ENCODE measurements around the gene ZNF816.

GRCh38 chr19:52917531-52917930 is 45.1 kb downstream of the ZNF816 start:
- no peak for TF ChIP-seq SP1 (IDR thresholded peaks at IDR 0.05; ENCODE audit: low read depth, low read length)
- TF ChIP-seq CTCF (IDR thresholded peaks at IDR 0.05; ENCODE audit: control extremely low read depth in 1 of 3, insufficient read depth in 1 of 3, low read depth in 1 of 3, low read length in 3 of 3), result no peak
- TF ChIP-seq TAF1 (IDR thresholded peaks at IDR 0.05; ENCODE audit: low read depth, low read length), result no peak
- TF ChIP-seq POLR2AphosphoS5 (IDR thresholded peaks at IDR 0.05; ENCODE audit: low read depth, low read length), result no peak
- TF ChIP-seq EP300 (IDR thresholded peaks at IDR 0.05; ENCODE audit: borderline replicate concordance in 1 of 2, low read depth in 2 of 2, low read length in 2 of 2), result no peak

Measured in H1 (cell line).